H4 (cell line): ENCODE measurements around the gene OTULIN. TPM values are rescaled to one million over a fixed set of nuclear protein-coding genes. Genes with fewer than 3 reads are reported as not detected.

ENCODE experiments used
- DNase-seq: peaks from one replicate; pipeline ENCODE4 v3.0.0-alpha.2; 2015; ENCODE audit warnings: low spot score
- total RNA-seq: library from RNA; depleted of rRNA; stranded (reverse); fragments of >200 nt; shearing (Covaris generic); gene quantifications from 2 replicates; pipeline ENCODE4 v1.2.3, GENCODE V29; 2014; rRNA removed

OTULIN gene
- 23.0 and 32.7 TPM in 2 replicates for total RNA-seq

DNA sequence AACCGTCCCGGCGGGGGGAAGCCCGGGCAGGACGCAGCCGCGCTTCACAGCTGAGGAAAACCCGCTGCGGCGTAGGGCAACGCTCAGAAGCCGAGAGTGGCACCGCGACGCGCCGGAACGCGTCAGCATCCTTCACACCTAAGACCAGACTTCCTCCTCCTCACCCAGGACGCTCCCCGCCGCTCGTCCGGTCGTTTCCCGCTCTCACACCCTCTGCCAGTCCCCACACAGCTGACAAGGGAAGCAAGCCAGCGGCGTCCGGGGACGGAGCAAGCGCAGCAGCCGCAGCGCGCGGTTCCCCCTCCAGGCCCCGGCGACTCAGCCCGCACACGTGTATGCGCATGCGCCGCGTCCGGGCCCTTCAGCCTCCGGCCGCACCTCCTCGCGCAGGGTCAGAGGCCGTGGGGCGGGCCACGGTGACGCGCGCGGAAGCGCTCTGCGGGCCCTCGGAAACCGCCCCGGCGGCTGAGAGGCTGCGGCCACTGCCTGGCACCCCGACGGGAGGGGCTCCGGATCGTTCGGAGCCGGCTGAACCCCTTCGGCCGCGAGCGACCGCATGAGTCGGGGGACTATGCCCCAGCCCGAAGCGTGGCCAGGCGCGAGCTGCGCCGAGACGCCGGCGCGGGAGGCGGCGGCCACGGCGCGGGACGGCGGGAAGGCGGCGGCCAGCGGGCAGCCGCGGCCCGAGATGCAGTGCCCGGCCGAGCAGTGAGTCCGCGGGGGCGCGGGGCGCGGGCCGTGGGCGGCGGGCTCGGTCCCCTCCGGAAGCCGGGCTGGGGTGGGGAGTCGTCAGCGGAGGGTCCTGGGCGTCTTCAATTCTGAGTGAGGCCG is at the start of gene OTULIN:
TSS of gene OTULIN (plus strand) at position 449 of the 831 bp plus-strand sequence. CDS start at position 557, 108 bp downstream.
- peak; percentile 91 for DNase-seq

DNA sequence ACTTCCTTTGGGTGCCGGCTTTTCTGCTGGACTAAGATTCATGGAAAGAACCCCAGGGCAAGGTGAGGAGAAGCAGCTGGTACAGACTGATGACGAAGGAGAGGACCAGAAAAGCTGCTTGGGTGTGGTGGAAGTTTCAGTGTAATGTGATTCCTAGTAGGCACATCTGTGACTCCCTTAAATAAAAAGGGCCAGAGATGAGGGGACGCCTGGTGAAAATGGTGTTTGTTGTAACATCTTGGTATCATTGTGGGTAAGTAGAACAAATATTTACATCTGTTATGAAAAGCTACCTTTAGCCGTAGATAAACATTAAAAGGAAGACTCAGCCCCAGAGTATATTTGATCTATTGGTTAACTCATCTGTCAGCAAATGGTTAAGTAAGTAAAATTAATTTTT is 49.2 kb upstream of the OTULIN start:
- DNase-seq = no peak

DNA sequence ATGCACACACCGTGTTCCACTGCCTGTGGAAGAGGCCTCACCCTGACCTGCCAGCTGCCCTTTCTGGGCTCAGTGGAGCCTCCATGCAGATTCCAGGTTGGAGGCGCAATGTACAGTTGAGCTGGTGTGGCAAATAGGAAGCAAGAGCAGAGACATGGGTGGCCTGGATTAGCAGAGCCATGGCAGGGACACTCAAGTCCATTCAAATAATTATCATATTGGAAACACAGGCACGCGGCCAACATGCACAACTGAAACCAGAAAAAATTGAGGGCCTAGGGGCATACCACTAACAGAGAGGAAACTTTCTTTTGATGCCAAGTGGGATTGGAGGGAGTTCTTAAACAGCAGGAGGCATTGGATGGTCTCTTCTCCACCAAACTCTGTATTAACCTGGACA is 47.1 kb upstream of the OTULIN start:
- DNase-seq = no peak

DNA sequence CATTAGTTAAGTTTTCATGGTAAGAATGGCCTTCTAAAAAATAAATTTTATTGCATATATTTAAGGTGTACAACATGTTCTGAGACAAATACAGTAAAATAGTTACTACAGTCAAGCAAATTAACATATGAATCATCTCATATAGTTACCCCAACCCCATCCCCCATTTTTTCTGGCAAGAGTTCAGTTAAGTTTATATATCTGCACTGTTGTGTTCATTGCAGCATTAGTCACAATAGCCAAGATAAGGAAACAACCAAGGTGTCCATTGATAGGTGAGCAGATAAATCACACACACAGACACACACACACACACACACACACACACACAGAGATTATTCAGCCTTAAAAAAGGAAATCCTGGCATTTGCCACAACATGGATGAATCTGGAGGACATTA is 37.2 kb upstream of the OTULIN start:
- DNase-seq = no peak

DNA sequence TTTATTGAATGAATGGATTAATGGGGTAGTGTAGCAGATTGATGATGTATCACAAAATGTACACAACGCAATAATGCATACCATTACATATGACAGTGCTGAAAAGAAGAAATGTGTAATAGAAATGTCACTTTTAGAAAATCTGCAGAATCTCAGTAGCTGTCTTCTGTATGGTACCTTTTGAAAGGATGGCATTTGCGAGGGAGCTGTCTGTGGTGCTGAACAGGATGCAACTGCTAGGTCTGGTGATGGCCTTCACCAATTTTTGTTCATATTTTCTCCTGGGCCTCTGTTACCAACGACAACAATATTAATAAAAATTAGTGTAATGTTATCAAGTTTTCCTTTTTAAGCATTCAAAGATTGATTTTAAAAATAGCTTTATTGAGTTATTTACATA is 36.2 kb upstream of the OTULIN start:
- DNase-seq = peak; percentile 43

DNA sequence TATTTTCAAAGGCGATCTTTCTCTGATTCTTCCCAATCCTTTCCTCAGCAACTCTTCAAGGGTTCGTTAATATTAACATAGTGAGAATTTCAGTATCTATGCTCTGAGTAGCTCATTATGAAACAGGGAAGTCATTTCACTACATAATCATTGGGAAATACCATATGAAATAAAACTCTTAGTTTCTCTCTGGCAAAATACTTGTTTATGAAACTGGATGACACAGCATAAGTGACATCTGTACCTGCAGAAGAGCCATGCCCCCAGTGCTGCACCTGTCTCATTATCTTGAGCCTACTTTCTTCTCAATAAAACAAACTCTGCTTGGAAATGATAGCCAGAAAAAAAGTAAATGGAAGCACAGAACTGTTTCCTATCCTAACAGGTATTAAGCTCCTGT is 33.8 kb upstream of the OTULIN start:
- DNase-seq = no peak

DNA sequence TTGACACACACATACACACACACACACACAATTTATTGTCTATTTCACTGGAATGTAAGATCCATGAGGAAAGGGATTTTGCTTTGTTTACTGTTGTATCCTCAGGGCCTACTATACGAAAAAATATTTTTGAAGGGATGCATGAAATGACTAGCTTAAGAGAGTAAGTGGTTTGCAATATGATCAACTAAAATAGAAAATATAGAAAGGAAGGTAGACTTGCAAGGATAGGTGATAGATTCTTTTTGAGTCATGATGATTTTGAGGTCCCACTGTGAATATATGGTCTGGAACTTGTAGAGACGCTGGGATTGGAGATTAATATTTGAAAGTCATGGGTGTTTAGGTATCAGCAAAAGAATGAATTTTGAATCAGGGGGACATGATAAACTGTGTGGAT is 28.9 kb upstream of the OTULIN start:
- no peak for DNase-seq

DNA sequence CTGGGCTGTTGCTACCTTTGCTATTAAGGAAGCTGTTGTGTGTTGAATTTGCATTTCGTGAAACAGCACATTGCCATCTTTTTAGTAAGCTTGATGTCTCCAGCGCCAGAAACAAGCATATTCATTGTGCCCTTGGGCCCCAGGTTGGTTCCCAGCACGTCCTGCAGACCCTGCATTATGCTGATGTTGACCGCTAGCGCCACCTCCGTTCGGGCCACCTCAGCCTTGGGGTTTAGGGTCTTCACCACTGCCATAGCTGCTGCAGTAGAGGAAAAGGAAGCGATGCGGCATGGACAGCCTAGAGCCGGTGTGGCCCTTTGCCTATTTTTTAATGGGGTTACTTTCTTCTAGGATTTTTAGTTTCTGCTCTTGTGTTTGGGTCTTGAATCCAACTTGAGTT is 23.8 kb upstream of the OTULIN start:
- DNase-seq = no peak

DNA sequence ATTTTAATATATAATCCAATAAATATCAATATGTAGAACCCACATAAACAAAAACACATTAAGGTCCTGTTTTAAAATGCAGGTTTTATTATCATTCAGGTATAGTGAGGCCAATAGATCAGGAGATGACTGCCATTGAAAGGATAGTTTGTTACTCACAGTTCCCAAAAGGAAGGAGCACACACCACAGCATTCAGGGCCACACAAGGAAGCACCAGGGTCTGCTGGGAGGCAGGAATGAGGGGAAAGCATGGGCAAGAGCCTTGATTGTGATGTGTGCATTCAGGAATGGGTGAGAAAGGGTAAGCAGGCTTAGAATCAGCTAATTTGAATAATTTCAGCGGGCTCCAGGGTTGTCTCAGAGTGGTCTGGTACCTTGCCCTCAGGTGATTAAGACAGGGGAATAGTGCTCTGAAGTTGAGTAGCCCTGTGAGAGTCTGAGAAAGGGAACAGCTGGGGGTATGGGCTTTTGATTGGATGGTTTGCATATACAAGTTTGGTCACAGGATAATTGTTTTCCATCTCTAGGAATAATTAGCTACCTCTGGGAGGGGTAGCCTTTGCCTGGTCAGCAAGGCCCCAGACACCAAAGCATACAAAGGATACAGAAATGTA is 19.8 kb upstream of the OTULIN start:
- DNase-seq = no peak

DNA sequence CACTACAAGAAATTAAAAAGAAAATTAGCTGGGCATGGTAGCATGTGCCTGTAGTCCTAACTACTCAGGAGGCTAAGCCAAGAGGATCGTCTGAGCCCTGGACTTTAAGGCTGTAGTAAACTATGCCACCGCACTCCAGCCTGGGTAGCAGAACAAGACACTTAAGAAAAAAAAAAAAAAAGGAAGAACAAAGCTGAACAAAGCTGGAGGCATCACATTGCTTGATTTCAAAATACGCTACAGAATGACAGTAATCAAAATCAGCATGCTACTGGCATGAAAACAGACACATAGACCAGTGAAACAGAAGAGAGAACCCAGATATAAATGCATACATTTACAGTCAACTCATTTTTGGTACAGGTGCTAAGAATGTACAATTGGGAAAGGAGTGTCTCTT is 14.5 kb upstream of the OTULIN start:
- DNase-seq = no peak

DNA sequence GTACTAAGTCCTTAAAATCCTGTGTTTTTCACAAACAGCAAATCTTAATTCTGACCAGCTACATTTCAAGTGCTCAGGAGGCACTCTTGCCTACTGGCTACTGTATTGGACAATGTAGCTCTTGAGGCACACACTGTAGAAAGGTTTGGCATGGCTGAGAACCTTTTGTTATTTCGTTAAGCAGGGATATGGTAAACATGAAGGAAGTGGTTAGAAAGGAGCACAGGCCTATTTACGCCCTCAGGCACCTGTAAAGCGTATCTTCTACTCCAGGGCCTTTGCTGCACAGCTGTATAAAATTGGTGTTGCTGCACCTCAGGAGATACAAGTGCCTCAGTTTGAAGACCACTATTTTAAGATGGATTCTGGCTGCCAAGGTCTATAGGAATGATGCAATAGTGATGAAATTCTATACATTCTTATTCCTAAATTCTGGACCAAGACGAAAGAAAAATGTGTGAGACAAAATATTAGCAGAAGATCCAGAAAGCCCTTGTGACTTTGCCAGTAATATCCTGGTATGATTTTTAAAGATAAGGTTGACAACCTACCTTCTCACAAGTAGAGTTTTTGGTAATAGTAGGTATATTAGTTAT is 9.3 kb upstream of the OTULIN start:
- DNase-seq = no peak

DNA sequence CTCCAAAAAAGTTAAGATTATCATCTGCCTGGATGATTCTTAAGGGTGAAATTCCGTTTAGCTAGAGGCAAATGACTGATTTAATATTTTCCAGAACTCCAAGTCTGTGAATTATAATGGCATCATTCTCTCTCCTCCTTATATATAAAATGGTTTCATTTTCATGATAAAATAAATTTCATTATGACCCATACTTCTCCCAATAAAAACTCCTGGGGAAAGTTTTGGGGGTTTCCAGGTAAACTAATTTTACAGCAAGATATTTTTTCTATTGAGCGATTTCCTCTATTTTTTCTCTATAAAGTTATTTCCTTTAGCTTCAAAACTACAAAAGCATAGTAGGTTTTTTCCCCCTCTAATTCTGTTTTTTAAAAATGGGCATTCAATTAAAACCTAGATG is 7.6 kb upstream of the OTULIN start:
- DNase-seq = no peak

DNA sequence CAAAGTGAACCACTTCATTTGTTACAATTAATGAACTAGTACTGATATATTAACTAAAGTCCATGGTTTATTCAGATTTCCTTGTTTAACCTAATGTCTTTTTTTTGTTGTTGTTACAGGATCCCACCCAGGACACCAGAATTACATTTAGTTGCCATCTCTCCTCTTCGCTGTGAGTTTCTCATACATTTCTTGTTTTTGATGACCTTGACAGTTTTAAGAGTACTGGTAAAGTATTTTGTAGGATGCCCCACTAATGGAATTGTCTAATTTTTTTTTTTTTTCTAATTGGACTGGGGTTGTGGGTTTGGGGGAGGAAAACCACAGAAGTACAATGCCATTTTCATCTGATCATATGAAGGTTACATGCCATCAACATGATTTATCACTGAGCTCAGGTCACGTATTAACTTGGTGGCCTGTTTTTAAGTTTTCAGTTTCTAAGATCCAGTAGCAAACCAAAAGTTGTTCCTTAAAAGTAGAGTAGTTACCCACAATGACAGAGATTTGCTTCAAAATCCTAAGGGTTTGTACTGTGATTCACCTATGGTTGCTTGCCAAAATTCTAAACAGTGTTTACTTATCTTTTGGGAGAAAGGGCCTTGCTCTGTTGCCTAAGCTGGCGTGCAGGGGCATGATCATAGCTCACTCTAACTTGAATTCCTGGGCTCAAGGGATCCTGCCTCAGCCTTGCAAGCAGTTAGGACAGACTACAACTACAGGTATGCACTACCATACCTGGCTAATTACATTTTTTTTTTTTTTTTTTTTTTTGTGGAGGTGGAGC is 4.5 kb upstream of the OTULIN start:
- peak; percentile 42 for DNase-seq

DNA sequence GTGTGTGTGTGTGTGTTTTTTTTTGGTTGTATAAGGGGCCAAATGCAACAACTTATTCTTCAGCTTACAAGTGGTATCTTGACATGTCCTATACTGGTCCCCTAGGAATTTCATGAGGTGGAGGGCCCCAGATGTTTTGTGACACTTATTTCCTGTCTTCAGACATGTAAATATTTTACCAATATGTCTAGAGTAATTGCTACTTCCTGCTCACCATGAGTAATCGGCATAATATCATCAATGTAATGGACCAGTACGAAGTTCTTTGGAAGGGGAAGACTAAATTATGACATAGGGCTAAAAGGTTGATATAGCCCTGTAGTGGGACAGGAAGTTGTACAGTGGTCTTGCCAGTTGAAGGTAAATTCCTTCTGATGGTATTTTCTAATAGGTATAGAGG is 3.7 kb upstream of the OTULIN start:
- DNase-seq = no peak

DNA sequence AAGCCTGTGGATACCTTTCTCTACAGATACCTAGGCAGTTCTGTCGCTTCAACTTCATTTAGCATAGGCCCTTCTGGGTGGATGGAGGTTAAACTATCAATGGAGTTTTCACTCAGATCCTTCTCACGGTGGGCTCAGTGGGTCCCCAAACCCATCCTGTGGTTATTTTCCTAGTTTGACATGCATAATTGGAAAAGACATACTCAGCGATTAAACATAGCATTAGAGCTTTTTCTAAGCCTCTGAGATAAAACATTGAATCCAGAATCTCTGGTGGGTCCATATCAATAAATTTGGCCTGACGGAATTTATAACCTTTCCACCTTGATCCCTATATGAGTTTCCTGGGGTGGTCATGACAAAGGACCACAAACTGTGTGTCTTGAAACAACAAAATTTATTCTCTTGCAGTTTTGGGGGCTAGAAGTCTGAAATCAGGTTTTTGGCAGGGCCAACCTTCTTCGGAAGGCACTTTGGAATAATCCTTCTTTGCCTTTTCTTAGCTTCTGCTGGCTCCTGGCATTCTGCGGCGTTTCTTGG is 1.7 kb upstream of the OTULIN start:
- no peak for DNase-seq

DNA sequence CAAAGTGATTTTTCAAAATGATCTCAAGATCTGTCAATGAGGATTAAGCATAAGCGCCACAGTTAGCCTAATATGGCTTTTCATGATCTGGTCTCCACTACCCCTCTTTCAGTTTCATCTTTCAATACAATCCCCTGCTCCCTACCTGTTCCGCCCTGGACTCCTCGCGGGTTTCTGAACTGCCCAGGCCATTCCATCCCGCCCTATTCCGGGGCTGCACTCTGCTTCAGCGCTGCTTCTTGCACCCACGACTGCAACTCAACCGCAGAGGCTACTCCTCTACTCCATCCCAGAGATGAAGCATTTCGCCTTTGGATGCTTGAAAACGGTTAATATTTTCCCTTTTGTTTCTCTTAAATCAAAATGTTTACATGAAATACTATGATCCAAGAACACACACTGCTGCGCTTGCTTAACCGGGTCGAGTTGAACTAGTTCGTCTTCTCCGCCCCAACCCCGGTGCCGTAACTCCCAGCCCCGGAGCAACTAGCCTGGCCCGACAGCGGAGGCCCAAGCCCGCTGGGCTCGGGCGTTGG is 716 bp upstream of the OTULIN start:
- DNase-seq = no peak

DNA sequence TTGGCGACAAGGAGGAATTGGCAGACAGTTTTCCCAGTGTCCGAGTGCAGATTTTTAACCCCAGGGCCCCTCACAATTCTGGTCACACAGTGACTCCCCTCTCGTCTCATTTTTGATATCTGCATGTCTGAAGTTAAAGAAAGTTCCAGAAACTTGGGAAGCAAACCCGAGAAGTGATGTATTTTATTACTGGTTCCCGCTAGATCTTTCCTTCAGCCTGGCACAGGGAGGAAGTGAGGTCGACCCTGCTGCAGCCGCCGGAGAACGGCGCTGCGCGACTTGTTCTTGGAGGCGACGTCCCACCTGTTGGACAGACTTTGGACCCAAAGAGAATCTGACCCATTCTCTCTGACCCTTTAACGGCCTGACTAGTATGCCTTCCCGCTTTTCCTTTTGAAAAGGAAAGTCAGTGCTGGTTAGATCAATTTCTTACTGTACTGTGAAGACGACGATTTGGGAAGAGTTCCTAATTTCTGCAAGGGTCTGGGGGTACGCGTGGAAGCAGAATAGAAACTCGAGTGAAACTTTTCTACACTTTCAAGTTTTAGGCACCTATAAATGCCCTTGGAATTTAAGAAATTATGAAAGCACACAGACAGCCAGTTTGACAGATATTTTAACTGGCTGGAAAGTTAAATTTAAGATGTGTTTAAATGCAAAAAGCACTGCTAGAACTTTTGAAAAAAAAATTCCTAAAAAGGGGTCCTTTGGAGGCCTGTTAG is 744 bp downstream of the OTULIN start:
- peak; percentile 26 for DNase-seq

DNA sequence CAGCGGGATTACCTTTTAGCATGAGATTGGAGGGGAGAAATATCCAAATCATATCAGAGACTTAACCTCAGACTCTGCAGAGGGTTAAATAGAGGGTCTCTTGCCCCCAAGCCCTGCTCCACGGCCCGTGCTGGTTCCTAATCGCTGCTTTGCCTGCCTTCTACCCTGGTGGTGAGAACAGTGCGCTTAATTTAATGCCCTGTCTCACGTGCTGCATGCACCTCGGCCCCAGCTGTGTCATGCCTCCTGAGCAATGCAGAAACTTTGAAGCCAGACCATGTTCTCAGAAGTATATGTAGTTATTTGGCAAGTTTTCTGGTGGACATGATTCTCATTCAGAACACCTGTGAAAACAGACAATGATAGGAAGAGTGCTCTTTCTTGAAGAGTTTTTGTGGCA is 1.4 kb downstream of the OTULIN start:
- peak; percentile 40 for DNase-seq

DNA sequence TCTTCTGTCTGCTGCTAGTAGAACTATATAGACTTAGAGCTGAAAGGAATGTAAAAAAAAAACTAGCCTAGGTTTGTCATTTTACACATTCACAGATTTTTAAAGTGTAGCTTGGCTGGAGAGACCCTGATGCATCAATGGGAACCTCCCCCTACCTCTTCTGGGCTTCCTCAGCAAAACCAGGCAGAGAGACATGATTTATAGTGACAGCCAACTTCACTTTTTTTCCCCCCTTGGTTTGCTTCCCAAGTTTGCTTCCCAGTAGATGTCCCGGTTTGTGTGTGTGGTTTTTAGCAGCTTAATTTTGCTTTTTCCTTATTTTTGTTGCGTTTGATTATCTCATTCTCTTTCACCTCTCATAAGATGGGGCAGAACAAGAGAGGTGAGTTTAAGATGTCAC is 1.8 kb downstream of the OTULIN start:
- no peak for DNase-seq

DNA sequence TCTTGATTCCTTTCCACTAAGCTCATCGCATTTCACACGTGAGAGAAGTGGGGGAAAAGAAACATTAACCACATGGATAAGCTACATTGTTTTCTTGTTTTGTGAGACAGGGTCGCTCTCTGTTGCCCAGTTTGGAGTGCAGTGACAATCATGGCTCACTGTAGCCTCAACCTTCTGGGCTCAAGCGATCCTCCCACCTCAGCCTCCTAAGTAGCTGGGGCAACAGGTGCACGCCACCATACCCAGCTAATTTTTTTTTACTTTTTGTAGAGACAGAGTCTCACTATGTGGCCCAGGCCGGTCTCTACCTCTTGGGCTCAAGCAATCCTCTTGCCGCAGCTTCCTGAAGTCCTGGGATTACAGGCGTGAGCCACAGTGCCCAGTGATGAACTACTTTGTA is 2.8 kb downstream of the OTULIN start:
- no peak for DNase-seq

DNA sequence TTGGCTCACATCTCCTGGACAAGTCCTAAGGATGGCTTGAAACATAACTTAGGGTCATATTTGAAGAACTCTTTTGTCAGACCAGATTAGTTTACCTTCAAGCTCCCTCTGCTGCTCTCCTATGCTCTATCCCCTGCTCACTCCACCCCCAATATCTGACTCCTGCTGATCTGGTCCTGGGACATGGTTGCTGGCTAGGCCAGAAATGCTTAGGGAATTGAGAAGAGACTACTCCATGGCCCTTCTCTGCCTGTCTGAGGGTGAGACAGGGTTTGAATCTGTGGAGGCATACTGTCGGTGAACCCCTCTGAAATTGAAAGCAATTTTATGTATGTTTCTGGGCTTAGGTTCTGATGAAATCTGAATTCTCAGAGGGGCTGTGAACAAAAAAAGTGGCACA is 3.3 kb downstream of the OTULIN start:
- DNase-seq = no peak
